GM21786 (cell line): ENCODE data around the gene EEPD1.

Experiments
- ATAC-seq: cut with Tn5 transposase; IDR thresholded peaks from one replicate; pipeline ENCODE4 v1.9.1; 2021; ENCODE audit not compliant: unreplicated experiment

The EEPD1 gene

DNA sequence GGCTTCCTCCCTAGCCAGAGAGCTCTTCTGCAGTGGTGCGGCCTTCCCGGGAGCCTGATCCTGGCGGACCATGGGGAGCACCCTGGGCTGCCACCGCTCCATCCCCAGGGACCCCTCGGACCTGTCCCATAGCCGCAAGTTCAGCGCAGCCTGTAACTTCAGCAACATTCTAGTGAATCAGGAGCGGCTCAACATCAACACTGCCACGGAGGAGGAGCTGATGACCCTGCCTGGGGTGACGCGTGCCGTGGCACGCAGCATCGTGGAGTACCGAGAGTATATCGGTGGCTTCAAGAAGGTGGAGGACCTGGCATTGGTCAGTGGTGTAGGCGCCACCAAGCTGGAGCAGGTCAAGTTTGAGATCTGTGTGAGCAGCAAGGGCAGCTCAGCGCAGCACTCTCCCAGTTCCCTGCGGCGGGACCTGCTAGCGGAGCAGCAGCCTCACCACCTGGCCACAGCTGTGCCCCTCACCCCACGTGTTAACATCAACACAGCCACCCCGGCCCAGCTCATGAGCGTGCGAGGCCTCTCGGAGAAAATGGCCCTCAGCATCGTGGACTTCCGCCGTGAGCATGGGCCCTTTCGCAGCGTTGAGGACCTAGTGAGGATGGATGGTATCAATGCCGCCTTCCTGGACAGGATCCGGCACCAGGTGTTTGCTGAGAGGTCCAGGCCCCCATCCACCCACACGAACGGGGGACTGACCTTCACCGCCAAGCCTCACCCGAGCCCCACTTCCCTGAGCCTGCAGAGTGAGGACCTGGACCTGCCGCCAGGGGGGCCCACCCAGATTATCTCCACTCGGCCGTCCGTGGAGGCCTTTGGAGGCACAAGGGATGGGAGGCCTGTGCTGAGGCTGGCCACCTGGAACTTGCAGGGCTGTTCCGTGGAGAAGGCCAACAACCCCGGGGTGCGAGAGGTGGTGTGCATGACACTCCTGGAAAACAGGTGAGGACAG lies 1.5 kb downstream of the EEPD1 start:
- no peak for ATAC-seq

GRCh38 chr7:36155811-36156361 lies 2.8 kb downstream of the EEPD1 start:
- no peak for ATAC-seq

- no peak for ATAC-seq
Observed at GRCh38 chr7:36157527-36158320, 4.7 kb downstream of the EEPD1 start.

DNA sequence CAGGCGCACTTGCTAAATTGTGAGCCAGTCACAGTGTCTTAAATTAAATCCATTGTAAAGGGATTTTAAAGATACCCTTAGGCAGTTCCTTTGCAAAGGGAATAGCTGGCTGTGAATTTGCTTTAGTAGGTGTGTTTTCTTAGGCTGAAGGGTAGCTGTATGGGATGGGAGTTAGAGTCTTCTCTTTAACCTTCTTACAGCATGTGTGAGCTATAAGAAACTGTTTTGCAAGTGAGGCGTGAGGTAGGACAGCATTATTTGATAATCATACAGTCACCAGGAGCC lies 5.2 kb downstream of the EEPD1 start:
- no peak for ATAC-seq

DNA sequence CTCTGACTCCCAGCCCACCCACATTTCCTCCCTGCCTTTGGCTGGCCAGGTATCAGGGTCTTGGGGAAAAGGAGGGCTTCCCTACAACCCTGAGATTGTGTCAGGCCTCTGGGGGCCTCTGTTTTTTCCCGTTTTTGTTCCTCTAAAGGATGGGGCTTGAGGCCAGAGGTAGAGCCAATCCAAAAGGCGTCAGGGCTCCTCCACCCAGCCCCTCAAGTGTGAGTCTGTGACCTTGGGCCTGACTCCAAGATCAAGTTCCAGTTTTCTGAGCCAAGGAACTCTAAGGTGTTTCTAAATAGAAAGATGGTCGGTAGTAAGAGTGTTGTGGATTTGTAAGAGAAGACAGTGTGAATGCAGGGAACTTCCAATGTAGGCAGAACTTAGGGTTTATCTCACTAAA lies 6.6 kb downstream of the EEPD1 start:
- no peak for ATAC-seq

DNA sequence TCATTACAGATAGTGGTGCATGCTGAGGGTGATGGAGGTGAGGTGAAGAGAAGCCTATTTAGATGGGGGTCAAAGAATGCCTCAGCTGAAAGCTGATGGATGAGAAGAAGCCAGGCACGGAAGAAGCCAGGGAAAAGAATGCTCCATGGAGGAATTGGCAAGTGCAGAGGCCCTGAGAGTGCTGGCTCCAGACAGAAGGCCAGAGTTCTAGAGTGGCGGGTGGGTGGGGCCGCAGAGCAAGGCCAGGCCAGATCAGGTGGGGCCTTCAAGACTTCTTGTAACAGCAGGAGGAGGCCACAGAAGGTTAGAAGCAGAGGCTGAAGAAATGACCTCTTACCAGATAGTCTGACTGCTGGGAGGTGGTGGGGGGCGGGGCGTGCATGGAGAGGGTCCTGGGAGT lies 7.3 kb downstream of the EEPD1 start:
- ATAC-seq: no peak

DNA sequence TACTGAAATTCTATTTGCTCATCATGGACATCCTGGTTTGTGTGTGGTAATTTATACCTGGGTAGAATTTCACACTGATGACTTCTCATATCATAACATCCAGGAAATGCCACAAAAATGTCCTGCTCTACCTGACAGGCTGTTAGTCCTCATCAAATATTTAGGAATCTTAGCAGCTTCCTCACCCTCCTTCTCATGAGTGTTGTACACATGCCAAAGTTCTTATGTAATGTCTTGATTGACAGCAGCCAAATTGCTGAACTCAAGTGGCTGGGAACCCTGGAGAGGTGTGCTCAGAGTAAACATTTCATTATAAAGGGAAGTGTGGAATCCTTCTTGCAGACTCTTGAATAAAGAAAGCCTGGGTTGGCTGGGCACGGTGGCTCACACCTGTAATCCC lies 8.9 kb downstream of the EEPD1 start:
- ATAC-seq: no peak

GRCh38 chr7:36165059-36165458 lies 12.0 kb downstream of the EEPD1 start:
- ATAC-seq: no peak

- no peak for ATAC-seq
Observed at GRCh38 chr7:36165802-36166201, 12.7 kb downstream of the EEPD1 start.

- no peak for ATAC-seq
Observed at GRCh38 chr7:36167403-36168050, 14.5 kb downstream of the EEPD1 start.

DNA sequence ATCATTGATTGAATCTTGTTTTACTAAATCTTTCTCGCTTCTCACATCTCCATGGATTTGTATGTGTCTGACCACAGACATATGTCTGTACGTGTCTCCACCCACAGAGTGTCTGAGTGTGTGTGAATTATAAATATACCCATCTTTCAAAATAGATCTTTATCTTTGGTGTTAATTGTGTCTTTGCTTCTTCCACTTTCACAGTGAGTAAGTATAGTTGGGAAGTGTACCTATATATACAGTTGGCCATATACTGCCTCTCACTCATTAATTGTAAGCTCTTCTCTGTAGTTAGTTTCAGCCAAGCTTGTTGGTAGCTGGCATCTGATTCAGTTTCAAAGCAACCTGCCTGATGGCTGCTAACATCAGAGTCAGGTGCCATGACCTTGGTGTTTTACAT lies 18.4 kb downstream of the EEPD1 start:
- ATAC-seq: peak; percentile 72

DNA sequence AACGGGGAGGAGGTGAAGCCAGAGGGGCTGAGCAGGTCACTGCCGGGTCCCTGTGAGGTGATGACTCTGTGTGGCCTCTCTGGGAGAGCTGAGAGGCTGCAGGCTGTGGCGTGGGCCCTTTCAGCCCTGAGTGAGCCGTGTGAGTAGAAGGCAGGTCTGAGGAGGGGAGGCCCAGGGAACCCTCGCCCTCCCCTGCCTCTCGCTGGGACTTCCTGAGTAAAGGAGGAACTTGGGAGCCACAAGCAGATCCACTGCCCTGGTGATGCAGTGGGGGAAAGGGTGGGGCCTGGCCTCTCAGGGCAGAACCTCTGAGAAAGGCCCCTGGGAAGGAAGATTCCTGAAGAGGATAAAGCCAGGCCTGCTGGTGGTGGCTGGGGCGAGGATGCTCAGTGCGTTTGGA lies 22.8 kb downstream of the EEPD1 start:
- no peak for ATAC-seq

DNA sequence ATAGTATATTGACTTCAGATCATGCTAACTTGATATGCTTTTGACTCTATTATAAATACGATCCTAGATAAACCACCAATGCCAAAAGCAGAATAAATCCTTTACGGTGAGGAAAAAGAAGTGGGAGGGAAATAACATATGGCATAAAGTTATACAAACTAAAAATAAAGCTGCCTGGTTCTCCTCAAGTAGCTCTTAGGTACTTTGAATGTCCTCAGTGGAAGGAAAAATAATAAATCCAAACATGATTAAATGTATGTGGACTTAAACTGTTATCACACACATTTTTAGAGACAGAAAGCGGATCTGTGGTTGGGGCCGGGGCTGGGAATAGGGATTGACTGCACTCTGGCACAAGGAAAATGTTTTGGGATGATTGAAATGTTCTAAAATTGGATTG lies 23.6 kb downstream of the EEPD1 start:
- no peak for ATAC-seq

- ATAC-seq: no peak
Observed at GRCh38 chr7:36180121-36180520, 27.1 kb downstream of the EEPD1 start.

DNA sequence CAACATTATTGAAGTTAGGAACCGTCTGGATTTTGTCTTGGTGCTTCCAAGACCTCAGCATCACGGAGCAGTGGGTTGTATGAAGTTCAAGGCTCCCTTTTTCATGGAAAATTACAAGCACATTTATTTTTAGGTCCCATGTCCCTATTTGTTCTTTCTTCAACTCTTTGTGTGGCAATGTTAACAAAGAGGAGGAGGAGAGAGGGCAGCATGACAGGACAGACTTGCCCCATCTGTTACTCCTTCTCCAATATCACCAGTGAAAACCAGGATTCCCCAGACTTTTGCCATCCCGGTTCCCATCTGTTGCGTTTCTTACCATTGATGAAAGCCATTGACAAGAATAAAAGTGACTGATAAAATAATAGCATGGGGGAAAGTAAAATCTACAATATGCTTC lies 28.6 kb downstream of the EEPD1 start:
- no peak for ATAC-seq

- ATAC-seq: no peak
Observed at GRCh38 chr7:36182854-36183604, 30.0 kb downstream of the EEPD1 start.

GRCh38 chr7:36185092-36185491 lies 32.0 kb downstream of the EEPD1 start:
- no peak for ATAC-seq

DNA sequence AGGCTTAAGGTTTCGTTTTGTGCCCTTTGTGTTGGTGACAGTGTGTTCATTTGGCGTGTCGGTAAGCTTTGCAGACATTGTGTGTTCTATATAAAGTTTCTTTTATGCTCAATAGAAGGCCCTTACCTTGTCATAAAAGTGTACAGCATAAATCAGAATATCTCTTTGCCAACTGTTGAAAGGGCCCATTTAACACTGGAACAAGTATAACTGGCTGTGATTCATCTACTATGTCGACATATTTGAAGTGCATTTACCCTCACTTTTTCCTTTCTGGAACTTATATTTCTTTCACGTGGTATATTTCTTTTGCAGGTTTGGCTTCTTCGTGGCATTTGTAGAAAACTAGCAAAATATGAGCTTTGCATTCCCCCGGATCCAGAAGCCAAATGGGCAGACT lies 32.7 kb downstream of the EEPD1 start:
- no peak for ATAC-seq

DNA sequence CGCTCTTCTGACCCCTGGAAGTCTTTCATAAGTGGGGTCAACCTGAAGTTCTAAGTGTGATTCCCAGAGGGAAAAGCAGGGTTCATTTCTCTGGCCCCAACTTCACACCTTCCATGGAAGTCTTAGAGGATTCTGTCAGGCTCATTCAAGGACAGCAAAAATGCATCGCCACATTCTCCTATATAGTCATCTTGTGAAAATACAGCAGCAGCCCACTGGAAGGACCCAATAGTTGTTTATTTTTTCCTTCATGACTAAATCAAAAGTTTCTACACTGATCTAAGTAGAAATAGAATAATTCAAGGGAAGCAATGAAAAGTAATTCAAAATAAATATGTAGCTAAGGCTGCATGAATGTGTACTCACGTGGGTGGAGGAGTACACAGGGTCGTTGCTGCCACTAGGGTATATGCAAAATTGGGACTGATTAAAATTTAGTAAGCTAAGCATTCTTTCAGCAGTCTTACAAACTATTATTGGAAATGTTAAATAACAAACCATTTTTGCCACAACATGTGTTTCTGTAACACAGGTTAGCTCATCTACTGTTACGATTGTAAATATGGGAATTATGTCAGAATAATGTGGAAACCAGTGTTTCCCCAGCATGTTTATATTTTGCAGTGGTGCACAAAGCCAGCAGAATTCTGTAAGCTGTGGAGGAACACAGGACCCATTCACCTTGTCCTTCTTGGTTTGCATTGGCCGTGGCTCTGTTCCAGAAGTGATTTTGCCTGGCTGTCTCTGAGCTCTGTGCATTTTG lies 33.5 kb downstream of the EEPD1 start:
- no peak for ATAC-seq

- no peak for ATAC-seq
Observed at GRCh38 chr7:36188266-36188665, 35.2 kb downstream of the EEPD1 start.
